HG02759 (cell line): Measurements from ENCODE around the gene COG5.

ENCODE experiments used
- ATAC-seq: cut with Tn5 transposase; IDR thresholded peaks from one replicate; pipeline ENCODE4 v1.9.1; 2021; ENCODE audit warnings: mild to moderate bottlenecking, moderate library complexity; ENCODE audit not compliant: unreplicated experiment

COG5 gene

DNA sequence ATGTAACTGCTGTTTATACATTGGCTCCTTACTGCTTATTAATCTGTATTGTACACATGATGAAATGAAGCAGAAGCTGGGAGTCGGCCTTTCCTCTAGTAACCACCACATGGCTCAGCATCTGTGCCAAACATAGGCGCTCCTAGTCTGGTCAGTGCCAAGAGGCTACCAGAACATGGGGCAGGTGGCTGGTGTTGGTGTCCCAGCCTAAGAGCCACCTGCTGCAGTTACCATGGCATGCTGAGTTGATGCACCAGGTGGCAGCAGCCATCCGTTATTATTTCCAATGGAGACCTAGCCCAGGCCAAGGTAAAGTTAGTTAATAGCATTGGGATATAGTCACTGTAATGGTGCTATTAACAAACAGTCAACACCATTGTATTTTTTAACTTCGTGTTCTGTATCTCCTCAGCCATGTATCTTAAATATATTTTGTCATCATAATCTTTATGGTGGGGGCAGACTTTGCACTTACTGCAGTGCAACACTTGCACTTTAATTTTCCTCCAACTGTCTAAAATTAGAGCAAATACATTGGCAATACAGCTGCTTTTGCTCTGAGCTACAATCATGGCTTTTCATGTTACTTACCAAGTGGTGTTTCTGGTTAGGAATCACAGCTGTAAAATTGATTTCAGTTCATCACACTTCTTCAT is 361.8 kb downstream of the COG5 start:
- peak; percentile 67 for ATAC-seq

DNA sequence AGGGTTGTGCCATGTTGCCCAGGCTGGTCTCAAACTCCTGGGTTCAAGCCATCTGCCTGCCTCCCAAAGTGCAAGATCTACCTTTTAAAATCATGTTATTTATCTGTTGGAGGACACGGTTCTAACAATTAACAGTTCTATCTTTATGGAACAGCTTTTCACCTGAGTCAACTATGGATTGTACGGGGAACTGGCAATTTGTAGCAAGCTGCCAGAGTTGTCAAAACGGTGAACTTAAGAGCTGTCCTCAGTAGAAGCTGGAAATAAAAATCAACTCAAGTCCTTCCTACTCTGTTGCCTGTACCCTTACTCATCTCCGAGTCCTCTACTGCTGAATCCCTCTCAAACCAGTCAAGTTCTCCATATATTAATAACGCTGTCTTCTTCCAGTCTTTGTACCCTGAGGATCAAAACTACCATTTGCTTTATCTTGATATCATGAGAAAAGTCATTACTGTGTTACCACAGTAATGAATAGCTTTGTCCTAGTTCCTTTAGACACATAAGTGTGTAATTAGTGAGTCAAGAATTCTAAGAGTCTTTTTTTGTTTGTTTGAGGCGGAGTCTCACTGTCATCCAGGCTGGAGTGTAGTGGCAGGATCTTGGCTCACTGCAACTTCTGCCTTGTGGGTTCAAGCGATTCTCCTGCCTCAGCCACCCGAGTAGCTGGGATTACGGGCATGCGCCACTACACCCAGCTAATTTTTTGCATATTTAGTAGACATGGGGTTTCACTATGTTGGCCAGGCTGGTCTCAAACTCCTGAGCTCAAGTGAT is 366.7 kb downstream of the COG5 start:
- no peak for ATAC-seq

DNA sequence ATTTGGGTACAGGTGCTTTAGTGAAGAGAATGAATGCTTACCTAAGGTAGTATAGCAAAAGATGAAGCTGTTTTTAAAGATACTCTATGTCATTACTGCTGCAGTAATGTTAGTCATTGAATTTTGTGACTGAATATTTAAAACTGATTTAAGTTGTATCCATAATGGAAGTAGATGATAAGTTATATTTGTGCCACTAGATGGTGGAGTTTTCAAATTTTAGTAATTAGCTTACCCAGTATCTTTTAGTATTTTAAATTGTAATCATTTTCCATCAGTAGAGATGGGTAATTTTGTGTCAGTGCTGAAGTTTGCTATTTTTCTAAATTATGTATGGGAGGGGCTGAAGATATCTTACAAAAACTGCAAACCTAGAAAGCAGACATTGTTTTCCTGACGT is 369.7 kb downstream of the COG5 start:
- no peak for ATAC-seq

DNA sequence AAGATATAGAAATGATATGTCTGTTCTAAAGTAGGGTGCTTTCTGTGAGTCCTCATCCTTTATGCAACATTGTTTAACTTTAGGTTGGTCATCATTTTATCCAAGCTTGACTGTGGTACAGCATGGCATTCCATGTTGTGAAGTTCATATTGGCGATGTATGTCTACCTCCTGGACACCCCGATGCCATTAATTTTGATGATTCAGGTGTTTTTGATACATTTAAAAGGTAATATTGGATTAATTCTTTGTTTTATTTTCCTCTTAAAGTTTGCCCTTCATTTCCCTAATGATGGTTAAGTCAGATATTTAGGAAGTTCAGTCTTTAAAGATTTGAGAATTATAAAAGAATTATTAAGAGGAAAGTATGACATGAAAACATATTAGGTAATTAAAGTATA is 373.6 kb downstream of the COG5 start:
- no peak for ATAC-seq

DNA sequence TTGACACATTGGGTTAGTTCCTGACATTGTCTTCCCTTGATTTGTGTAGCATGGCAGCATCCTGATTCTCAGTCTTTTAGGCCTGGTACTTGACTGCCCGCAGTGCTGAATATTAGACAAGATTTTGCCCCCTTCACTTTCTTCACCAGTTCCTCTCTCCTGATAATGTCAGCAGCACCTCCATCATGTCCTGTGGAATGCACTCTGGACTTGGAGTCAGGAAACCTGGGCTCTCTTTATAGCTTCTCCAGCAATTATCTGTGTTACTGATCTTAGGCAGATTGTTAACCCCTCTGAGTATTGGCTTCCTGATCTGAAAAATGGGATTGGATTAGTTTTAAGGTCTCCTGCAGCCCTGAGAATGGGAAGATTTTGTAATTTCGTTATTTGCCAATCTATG is 375.9 kb downstream of the COG5 start:
- no peak for ATAC-seq

DNA sequence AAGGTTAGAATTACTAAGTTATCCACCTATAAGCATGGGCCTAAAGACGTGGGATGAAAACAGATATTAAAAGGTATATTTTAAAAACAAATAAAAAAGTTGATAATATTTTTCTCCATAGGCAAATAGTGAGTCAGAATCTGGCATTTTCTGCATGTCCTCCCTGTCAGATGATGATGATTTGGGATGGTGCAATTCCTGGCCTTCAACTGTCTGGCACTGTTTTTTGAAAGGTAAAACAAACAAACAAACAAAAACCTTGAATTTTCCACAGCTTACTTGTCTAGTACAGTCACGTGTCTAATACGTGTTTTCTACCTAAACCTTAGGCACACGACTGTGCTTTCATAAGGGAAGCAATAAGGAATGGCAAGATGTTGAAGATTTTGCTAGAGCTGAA is 377.5 kb downstream of the COG5 start:
- ATAC-seq = no peak

DNA sequence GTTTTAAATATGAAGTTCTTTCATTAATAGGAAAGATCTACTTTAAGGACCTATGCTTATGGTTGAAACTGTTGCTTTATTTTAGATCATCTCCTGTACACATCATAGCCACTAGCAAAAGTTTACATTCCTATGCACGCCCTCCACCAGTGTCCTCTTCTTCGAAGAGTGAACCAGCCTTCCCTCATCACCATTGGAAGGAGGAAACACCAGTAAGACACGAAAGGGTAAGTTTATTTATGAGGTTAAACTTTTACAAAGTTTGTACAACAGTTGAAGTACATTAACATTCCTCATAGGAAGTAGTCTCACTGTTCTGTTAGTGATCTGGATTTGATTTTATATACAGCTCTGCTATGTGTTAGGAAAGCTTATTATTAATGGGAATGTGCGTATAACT is 378.0 kb downstream of the COG5 start:
- no peak for ATAC-seq

DNA sequence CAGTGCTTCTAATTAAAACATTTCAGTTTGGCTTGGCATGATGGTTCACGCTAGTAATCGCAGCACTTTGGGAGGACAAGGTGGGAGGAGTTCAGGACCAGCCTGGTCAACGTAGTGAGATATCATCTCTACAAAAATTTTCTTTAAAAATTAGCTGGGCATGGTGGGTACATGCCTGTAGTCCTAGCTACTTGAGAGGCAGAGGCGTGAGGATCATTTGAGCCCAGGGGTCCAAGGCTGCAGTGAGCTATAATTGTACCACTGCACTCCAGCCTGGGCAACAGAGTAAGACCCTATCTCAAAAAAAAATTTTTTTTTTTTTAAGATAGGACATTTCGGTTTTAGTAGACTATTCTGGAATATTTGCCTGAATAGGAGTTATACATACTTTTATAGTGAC is 382.5 kb downstream of the COG5 start:
- no peak for ATAC-seq

DNA sequence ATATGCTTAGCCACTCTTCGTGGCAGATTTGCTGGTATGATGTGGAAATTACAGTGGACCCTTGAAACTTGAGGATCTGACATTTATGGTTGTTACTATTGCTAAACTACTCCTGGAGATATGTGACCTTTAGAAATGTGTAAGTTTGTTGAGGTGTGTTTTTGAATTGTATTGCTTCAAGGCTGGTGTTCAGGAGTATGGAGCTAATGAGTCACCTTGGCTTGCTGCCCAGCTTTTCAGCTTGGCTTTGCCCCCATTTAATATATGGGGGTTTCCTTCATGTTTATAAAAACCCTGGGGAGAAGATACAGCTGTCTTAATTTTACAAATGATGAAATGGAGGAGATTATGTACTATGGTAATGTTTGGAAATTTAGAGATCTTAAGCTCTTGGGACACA is 383.3 kb downstream of the COG5 start:
- ATAC-seq = no peak

DNA sequence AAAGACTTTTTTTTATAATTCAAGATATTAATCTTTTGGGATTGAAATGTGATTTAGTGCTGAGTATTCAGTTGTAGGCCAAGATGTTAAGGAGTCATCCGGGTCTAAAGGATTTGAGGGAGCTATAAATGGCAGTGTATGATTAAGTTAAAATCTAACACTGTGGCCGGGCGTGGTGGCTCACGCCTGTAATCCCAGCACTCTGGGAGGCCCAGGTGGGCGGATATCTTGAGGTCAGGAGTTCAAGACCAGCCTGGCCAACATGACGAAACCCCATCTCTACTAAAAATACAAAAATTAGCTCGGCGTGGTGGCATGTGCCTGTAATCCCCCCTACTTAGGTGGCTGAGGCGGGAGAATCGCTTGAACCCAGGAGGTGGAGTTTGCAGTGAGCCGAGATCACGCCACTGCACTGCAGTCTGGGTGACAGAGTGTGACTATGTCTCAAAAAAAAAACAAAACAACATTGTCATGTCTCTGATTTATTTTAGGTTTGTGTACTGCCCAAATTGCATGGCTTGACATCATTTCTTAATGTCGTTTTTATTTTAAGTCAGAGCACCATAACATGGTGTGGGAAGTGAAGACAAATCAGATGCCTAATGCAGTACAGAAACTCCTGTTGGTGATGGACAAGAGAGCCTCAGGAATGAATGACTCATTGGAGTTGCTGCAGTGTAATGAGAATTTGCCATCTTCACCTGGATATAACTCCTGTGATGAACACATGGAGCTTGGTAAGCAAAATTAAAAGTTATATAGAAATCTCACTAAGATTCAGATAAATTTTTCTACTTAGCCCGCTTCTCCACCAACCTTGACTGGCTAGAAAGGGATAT is 384.2 kb downstream of the COG5 start:
- ATAC-seq = no peak

DNA sequence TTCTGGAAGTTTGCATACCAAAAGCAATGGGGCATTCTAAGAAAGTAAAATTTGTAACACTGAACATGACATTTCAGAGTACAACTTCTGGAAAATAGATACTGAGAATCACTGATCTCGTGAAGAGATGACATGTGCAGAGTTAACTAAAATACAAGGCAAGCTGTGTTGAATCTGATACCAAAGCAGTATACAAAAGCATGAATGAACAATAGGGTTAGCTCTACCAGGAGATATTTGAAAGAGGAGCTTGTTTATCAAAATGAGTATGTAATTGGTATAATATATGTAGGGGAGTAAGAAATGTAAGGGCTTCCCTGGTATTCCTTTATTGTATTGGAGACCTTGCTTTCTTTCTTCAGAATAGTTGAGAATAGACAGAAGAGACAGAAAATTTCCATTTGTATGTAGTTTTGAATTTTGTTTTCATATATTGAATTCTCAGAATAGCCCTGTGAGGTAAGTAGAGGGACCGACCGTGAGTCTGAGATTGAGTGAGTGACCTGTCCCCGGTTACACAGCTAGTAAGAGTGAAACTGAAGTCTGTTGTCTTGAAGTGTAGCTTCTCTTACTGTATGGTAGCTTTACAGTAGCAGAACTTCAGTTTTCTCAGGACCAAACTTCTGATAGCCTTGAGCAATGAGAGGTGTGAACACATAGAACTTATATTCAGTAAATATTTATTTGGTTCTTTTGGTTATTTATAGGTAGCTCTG is 389.9 kb downstream of the COG5 start:
- ATAC-seq = peak; percentile 61

DNA sequence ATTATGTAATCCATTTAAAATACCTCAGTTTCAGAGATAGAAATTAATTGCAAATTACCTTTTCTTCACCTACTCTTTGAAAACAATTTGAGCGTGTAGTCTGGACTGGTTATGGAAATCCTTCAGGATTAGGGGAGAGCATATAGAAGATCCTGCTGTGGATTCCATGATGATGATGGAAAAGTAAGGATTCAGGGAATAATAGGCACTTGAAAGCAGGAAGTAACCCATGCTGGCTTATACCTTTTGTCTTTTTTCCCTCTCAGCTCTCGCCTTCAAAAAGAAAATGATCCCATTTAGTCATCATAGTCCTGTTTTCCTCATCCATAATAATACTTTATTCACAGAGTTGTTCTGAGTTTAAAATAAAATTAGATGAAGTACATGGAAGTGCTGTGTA is 390.5 kb downstream of the COG5 start:
- no peak for ATAC-seq

DNA sequence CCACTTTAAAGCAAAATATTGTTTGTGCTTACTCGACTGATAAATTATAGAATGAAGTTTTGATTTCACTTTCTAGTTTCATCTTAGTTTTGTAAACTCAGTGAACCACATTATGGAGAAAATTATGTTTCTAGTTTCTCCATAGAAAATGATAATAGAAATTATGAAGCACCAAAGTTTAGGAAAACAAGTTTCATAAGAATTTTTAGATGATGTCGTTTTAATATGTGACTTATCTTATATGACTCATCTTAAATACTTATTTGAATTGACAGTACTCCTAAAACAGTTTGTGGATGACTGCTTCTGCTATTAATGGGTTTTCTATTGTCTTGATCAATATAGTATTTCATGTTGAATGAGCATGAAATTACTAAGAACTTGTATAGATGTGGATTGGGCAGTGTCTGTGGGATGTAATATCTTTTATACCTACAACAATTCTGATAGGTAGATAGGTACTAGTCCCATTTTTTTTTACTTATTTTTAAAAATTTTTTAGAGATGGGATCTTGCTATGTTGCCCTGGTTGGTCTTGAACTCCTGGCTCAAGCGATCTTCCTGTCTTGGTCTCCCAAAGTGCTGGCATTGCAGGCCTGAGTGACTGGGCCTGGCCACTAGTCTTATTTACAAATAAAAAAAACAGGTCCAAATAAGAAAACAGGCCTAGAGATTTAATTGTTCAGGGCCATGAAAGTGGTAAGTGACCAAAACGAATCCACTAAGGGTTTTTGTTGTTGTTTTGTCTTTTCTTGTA is 391.3 kb downstream of the COG5 start:
- ATAC-seq = no peak

DNA sequence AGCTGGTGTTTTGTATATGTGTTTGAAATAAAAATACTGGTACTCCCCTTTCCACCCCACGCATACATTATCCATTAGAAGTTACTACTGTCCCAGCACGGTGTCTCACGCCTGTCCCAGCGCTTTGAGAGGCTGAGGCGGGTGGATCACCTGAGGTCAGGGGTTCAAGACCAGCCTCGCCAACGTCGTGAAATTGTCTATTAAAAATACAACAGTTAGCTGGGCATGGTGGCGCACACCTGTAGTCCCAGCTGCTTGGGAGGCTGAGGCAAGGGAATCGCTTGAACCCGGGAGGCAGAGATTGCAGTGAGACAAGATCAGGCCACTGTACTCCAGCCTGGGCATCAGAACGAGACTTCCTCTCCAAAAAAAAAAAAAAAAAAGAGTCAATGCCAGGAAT is 392.2 kb downstream of the COG5 start:
- no peak for ATAC-seq

DNA sequence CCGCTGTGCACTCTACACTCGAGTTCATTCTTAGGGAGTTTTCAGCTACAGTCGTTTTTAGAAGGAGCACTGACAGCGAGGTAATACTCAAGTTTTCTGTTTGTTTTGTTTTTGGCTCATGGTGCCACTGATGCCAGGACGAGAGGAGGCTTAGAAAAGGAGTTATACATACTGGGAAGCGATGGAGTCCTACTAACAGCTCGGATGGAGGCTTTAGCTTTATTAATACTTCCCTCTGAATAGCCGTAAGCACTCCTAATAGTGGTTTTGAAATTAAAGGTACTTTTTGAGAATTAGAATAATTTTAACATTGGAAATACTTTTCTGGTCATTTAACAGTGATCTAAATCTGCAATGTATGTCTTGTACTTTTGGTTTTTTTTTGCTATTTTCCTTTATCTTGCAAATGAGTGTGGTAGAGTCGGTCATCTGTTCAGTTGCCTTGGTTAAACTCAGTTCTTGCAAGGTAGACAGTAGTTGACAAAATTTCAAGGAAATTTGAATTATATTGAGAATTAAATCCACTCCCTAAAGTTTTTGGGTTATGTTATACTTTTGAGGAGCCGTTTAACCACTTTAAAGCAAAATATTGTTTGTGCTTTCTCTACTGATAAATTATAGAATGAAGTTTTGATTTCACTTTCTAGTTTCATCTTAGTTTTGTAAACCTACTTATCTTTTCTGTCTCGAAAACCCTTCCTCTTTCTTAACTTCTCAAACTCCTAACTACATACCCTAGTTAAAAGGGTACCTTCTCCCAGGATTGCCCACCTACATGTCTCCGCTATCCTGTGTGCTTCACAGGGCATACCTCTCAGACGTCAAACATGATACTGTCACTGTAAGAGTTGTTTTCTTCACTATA is 393.4 kb downstream of the COG5 start:
- no peak for ATAC-seq

DNA sequence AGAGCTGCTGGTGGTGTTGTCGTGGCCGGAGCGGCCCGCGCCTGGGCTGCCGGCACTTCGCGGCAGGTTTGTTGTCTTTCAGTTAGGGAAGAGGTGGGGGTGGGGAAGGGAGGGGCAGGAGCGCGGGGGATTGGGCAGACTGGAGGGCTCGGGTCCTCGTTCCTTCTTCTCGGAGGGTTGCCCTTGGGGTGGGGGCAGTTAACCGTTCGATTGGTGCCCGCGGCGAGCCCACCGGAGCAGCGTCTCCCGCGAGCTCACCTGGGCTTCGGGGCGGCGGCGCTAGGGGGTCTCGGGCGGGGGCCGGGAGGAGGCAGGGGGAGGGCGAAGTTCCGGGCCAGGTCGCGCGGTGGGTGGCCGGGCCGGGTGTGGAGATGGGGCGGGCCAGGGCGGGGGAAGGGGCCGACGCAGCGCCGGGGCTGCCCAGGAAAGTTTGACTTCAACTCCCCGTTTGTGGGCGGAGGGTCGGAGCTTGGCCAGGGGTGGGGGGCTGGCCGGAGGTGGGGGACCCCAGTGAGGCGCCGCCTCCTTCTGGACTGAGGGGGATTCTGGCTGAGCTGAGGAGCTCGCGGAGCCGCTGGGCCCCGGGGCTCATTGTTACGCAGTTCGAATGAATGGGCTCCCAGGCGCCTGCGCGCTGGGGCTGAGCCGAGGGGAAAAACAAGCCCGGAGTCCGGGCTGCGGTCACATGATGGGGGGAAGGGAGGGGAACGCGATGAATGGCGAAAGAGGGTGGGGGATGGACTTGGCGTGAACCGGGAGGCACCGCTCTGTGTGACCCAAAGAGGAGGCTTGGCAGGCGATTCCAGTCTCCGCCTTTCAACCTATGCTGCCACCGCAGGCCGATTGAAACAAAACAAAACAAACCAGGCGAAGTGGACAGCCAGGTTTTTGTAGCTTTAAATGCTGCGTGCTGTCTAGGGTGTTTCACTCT is 394.3 kb downstream of the COG5 start:
- ATAC-seq = peak; percentile 25

DNA sequence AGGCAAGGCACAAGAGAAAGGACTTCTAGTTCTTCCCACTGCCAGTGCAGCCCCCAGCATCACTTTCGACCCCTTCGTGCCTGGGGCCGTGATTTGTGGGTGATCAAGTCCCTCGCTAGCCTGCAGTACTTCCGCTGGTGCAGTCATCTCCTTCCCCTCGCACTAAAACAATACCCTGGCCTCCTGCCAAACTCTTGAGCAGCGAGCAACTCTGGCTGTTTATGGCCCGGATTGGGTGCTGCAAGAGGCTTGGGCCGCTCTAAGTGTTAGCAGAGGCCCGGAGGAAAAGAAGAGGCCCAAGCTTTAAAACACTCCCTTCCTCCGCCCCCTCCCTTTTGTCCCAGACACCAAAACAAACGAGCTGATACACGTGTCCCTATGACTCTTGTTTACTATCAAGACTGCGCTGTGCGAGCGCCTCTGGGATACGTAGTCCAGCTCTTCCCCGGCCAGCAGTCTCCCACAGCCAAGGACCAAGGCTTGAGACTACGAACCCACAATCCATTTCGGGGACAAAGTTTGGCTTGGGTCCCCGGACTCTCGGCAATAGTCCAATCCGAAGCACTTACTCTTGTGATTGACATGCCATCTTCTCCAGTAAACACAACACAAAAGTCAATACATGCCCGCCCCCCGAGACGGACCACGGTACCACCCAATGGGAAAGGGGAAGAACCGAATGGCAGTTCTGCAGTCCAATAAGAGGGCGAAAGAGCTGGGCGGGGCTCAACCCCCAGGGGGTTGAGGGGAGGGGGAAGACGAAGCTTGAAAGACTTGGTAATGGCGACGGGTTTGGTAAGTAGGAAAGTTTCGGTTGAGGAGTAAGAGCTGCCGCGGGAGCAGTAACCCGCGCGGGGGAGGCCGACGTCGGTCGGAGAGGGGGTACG is 395.2 kb downstream of the COG5 start, which contains the start of gene HBP1:
Gene HBP1 (plus strand): TSS at position 771 of the 887 bp plus-strand sequence. CDS start 10,891 bp downstream, outside the sequence.
- peak; percentile 86 for ATAC-seq
